Measurements from ENCODE around the gene GIGYF2.

GRCh38 chr2:232894746-232895145 lies 197.6 kb downstream of the GIGYF2 start:
- TF ChIP-seq MLX (CRISPR knock-in tag; IDR thresholded peaks at IDR 0.05) (no peak), HNRNPK (IDR thresholded peaks at IDR 0.05; ENCODE audit: low read depth, low read length, poor library complexity, severe bottlenecking) (no peak), ETV6 (CRISPR knock-in tag; conservative IDR thresholded peaks at IDR 0.05) (no peak), NFIB (CRISPR knock-in tag; IDR thresholded peaks at IDR 0.05; ENCODE audit: borderline replicate concordance) (no peak), POLR2AphosphoS5 (IDR thresholded peaks at IDR 0.05; ENCODE audit: low read depth, low read length) (no peak)
